Measurements from ENCODE around the gene WWTR1.

The WWTR1 gene

DNA sequence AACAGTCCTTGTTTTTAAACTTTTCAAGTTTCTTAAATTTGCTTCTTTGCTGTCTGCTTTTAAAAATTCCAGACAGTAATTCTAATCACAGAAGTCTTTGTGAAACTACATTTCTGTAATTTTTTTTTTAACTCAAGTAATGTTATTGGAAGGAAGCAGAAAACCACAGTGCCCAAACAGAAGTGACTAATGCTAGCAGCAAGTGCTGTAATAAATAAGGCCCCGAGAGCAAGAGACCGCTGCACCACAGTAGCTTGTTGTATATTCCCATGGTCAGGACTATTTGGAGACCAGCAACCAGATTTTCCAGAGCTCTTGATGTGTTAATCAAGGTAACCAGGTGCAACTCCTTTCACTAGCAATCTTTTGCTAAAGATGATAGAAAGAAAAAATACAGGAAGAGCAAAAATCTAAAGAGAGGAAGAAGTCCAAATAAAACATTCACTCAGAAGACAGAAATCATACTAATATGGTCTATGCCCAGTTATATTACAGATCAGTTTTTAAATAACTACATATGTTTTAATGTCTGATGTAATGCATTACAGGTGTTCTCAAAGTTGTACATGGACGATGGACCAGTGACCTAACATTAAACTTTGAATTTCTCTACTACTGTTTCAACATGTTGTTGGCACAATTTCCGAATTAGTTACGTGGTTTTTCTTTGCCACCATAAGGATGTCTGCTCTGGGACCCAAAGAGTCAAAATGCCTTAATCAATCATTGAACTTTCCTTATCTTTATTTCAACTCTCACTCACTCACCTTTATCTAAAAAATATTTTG lies 36.4 kb downstream of the WWTR1 start:
- no peak for DNase-seq (ENCODE audit: low read depth)

DNA sequence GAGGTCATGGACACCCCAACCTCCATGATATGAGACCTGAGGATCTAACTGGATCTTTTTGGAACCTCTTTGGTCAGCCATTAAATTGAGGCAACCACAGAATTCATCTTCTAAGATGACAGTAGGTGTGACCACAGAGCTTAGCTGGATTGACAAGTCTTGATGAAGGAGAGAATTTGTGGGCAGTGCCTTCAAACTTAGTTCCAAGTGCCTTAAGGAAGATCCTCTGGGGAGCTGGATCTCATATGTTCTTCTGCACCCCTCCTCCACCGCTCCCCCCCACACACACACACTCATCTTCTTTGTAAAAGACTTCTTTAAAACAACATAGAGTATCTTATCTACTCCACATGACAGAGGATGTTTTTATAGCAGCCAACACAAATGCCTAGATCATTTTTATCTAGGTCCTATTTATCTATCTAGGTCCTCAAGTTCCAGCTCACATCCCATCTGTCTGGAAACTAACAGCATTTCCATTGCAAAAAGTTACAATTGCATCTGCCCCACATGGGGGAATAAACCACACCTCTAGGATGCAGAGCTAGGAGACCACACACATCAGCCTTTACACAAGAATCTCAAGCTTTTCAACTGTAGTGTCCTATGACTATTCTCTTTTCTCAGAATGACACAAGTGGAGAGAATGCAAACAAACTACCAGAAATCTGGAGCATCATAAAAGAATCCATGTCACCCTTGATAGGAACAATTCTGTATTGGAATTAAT lies 37.4 kb downstream of the WWTR1 start:
- DNase-seq (ENCODE audit: low read depth): no peak

DNA sequence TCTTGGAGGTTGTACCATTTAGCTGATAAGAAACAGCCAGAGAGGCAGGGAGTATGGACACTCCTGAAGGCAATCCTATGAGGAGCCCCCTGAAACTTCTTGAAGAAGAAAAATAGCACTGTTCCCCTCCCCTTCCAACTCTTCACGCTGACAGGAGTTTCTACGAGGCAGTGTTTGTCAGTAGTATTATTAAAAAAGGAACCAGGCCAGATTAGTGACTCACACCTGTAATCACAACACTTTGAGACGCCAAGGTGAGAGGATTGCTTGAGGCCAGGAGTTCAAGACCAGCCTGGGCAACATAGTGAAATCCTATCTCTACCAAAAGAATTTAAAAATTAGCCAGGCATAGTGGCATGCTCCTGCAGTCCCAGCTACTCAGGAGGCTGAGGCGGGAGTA lies 38.7 kb downstream of the WWTR1 start:
- DNase-seq (ENCODE audit: low read depth): no peak

DNA sequence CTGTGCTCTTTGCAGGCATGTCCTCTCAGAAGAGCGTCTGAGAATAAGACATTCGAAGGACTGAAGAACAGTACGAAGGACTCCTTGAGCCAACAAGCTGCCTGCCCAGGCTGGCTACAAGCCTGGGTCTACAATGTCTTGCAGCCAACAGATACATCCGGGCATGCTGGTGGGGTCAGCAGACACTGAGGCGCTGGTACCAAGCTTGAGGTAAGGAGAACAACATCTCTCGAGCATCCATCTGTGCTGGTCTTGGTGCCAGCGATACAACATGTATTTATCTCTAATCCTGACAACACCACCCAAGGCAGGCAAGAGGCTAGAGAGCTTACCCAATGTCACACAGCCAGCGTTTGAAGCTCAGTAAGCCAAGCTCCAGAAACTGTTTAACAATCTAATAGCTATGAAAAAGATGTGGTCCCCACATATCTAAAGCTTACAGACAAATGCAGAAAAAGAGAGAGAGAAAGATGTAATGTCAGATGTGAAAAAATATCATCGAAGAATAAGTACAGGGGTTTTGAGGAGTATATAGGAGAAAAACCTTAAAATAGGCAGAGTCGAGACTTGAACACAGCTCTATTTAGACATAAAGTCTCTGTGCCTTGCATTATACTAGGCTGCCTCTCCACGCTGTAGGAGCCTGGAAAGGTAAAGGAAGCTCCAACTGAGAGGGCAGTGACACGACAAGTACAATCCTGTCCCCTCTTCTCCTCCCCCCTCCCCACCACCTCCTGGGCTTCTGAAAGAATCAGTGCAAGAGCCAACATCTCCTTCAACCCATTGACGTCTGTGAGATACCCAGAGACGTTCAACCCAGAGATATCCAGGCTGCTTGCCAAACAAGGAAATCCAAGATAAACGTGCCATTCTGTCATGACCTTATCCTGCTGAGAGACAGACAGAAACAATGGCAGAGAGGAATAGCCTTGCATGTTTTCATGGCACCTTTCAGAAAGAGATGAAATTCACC lies 39.4 kb downstream of the WWTR1 start:
- no peak for DNase-seq (ENCODE audit: low read depth)

DNA sequence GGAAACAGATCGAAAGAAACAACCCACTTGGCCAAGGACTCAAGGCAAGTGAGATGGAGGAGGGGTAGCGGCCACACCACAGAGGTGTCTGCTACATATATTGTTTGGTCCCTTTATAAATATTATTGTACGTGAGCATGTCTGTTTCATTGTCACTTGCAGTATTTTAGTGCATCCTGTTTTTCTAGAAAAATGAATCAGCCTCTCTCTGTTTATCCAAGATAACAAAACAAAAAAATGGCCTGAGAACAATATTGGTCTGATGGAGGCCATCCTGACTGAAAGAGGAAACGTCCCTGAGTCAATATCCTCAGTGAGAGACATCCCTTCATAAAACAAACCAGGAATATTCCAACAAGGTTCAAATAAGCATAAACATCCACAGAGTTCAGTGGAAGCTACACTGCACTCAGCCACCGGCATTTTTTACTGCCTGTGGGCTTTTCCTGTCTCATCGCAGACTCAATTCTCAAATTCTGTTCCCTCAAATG lies 42.0 kb downstream of the WWTR1 start:
- no peak for DNase-seq (ENCODE audit: low read depth)

DNA sequence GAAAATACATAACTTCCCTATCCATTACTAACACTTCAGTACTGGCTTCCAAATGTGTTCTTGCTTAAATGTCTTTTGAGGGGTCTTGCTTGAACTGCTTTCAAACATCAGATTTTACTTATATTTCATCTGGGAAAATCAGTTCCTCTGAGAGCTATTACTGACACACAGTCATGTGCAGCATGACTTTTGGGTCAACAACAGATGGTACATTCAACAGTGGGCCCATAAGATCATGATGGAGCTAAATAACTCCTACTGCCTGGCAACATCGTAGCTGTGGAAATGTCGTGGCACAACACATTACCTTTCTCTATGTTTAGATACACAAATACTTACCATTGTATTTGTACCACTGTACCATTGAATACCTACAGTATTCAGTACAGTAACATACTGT lies 43.8 kb downstream of the WWTR1 start:
- no peak for DNase-seq (ENCODE audit: low read depth)

DNA sequence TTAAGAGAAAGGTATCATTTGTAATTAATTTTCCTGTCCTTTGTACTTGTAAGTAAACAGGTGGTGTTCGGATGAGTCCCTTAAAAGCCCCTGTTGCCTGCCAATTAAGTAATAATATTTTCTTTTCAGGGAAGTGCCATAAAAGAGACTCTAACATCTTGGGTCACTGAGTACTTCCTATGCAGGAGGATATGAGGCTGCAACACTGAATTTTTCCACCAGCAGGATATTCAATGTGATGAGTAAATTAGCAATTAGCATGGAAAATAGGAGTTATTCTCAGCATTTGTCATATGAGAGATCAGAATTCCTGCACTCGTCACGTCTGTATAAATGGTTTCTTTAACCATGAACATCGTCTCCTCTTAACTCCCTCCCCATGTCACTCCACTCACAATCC lies 45.4 kb downstream of the WWTR1 start:
- no peak for DNase-seq (ENCODE audit: low read depth)

DNA sequence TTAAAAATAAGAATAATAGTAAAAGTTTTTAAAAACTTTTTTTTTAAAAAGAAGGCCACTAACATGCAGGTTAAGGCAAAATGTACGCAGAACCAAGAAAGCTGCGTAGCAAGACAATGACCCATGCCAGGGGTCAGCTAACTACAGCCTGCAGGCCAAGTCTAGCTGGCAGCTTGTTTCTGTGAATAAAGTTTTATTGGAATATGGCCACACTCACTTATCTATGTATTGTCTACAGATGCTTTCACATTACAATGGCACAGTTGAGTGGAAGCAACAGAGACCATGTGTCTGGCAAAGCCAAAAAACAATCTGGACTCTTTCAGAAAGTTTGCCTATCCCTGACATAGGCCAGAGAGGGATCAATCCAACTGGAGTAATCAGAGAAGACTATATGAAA lies 46.7 kb downstream of the WWTR1 start:
- DNase-seq (ENCODE audit: low read depth): no peak

DNA sequence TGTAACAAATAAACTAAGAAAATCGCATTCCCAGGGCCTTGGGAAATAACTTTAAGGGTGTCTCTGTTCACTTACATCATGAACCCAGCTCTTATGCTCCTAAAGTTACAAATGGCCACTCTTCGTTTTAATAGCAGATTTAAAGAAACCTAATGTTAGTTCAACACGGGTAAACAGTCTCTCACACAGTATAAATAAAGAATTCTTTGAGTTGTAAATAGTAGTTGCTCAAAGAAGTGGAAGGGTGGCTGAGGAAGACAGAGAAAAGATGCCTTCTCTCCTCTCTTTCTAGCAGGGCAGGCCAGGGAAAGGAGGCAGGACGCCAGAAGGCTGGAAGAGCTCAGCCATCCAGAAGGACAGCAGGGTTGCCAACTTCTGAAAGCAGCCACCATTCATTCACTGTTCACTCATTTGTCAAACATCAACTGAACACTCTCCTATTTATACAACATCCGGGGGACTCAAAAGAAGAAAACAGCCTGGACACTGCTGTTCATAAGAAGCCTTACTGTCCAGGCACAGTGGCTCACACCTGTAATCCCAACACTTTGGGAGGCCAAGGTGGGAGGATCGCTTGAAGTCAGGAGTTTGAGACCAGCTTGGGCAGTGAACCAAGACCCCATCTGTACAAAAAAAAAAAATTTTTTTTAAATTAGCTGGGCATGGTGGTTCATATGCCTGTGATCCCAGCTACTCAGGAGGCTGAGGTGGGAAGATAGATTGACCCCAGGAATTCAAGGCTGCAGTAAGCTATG lies 47.3 kb downstream of the WWTR1 start:
- no peak for DNase-seq (ENCODE audit: low read depth)

DNA sequence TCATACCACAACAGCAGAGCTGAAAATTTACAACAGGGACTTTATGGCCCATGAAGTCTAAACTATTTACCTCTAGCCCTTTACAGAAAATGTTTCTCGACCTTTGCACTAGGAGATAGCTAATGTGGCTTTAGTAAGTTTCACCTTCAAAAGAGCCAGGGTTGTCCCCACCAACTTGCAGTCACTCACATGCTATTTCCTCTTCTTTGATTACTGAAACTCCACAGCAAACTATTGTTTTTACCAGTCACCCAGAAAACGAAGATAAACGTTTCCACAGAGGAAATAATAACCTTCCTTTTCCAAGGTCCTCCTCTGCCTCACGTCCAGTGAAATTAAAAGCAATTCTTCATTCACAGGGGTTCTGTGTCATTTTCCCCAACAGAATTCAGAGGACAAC lies 48.2 kb downstream of the WWTR1 start:
- DNase-seq (ENCODE audit: low read depth): no peak

DNA sequence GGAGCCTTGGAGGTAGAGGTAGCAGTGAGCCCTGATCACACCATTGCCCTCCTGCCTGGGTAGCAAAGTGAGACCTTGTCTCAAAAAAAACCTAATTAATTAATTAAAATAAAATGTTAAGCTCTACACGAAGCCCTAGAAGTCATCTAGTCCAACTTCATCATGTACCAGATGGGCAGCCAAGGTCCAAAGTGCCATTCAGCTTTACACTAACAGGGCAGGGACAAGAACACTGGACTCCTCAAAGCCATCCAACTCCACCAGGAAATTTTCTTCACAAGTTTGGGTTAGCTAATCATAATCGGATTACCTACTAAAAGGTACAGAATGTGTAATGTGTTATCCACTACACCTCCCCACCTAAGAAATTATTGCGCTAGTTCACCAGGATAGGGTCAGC lies 48.8 kb downstream of the WWTR1 start:
- DNase-seq (ENCODE audit: low read depth): no peak

DNA sequence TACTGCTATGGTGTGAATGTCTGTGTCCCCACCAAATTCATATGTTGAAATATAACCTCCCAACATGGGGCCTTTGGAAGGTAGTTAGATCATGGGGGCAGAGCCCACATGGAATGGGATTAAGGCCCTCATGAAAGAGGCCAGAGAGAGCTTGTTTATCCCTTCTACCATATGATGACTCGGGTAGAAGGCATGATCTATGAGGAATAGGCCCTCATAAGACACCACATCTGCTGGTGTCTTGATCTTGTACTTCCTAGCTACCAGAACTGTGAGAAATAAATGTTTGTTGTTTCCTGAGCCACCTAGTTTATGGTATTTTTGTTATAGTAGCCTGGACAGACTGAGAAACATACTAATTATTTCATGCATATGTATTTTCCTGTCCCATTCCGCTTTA lies 51.9 kb downstream of the WWTR1 start:
- DNase-seq (ENCODE audit: low read depth): no peak

DNA sequence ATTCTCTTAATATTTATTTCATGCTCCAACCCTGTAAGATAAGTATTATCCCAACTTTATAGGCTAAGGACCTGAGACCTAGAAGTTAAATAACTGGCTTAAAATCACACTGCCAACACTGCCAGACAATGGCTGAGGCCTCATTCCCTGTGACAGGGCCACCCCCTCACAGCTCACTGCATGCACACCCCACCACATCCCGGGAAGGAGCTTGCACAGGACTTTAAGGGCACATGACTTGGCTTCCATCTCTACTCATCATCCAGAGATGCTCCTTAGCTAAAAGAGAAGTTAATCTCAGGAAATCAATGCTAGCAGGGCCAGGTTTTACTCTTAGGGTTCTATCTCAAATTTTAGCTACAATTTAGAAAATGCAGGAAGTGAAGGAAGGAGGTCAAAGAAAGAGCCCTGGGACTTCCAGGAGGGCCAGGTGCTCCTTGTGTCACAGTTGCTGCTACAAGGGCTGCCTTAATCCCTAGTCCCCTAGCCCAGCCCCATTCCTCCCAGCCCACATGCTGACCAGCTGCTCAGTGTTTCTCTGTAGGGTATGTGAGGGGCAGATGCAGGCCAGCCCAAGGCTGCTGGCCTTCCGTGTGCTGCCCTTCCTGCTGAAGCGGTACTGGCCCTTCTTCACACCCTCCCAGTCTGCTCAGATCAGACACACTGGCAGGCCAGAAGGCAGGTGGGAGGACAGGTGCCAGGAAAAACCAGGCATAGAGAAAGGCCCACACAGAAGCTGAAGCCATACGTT lies 53.5 kb downstream of the WWTR1 start:
- DNase-seq (ENCODE audit: low read depth): no peak

DNA sequence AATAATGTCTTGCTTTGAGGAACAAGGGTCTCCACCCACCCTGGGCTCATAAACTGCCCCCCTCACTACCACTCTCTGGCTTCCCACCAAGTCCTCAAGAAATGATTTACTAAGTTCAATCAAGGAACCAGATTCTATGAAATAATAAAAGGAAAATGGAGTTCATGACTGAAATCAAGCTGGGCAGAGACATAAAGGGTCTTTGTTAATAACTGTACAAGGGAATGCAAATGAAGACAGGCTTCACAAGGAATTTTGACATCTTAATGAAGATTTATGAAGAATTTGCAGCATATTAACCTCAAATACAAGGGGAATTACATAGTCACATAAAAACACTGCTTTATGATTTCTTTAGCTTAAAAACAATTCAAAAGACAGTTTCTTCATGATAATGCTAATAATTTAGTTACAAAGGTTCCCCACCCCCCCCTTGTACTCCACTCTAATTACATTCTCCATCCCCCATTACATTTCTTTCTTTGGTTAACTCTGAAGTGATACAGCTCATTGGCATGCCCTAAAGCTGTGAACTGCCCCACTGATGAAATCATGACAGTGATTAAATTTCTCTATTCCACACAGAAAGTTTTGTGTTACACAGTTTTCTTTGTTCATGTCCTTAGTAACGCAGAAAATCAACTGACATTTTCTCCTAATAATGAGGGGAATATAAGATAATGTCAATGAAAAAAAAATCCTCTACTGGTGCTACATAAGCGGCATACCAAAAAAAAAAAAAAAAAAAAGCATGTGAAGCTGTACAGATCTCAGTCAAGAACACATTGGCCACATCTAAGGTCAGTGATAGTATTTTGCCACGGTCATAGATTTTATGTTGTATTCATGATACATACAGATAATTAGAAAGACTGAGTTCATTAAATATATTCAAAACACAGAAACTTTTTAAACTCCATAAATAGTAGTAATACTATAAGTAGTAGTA lies 54.4 kb downstream of the WWTR1 start:
- no peak for DNase-seq (ENCODE audit: low read depth)

DNA sequence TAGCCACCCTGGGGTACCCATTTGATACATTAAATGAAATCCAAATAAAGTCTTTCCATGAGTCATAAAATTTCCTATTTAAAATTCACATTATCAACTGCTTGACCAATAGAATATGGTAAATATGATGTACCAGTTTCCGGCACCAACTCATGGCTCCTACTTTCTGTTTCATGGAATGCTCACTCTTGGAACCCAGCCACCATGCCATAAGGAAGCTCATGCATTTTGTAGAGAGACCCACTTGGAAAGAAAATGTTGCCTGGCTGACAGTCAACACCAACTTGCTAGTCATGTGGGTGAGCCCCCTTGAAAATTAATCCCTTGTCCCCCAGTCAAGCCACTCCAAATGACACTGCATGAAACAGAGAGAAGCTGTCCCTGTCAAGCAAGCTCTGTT lies 57.2 kb downstream of the WWTR1 start:
- DNase-seq (ENCODE audit: low read depth): no peak

DNA sequence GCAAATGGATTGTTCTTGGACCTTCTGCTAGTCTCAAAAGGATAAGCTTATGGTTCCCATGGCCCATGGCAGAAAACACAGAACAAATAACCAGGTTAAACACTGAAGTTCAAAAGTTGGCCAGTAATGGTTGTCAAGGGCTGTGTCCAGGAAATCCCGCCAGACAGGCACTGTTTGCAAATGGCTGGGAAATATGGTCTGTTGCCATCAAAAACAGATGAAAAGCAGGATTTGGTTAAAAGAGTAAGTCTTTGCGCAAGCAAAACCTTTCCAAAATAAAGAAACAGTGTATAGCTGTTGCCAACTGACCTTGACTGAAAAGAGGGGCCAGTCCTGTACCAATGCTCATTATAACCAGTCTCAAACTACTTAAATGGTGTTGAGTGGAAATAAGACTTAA lies 58.6 kb downstream of the WWTR1 start:
- DNase-seq (ENCODE audit: low read depth): no peak

DNA sequence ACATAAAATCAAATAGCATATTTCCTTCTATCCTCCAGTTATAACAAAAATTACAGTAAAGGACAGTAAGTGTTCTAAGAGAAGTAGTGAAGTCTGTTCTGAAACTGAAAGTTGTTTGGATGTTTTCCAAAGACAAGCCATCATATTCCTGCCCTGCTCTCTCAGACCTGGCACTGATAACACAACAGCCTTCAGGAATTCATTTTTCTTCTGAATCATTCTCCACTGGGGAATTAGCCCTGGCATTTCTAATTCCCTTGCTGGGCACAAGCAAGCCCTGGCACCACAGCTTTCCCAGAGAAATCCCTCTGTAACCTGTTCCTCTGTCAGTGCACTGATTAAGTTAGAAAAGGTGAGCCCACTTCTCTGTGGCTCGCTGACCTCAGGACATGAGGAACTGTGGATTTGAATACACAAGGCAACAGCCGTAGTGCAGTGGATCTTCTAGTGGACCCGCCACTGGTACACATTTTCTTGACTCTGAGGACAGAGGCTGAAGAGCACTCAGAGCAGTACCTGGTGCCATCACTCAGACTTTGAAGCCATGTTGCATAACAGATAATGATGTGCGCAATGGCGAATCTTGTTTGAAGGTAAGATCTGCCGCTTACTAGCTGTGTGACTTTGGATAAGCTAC lies 61.6 kb downstream of the WWTR1 start:
- no peak for DNase-seq (ENCODE audit: low read depth)

DNA sequence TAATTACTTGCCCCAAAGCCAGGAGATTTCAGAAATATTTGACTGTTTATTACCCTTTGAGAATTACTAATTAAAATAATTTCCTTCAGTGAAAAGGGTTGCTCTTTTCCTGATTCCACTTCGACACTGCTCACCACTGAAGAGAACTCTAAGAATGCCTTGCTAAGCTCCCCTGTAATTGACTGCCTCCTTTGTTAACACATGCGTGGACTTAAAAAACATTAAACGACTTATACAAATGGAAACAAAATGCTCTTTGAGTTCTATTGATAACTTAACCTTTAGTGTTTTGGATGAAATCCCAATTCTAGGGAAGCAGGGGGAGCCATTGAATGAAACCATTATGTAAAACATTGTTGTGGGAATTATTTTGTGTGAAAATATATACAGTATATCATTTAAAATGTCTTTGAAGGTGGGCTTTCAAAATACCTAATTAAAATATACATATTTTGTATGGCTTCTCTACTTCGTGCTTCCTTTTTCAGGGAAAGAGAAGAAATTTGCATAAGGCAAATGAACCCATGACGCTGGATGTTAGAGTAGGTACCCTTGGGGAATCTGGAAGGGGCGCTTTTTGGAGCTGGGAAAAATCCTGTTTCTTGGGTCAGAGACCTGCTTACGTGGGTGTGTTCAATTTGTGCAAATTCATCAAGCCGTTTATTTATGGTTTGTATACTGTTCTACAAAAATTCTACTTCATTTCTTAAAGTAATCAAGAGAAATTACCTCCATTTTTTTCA lies 64.2 kb downstream of the WWTR1 start:
- no peak for DNase-seq (ENCODE audit: low read depth)

Measured in activated T-cell treated with anti-CD3 and anti-CD28 coated beads for 1 hour (primary cell).